H9 (cell line): ENCODE measurements around the gene H2BK1. TPM values are rescaled to one million over a fixed set of nuclear protein-coding genes. Genes with fewer than 3 reads are reported as not detected.
A peak's percentile ranks its signal among the peaks of the same experiment; 100 is the strongest.

Experiments used
- DNase-seq: peaks from one replicate; pipeline ENCODE4 v3.0.0-alpha.2; 2017
- H2AFZ ChIP-seq: one replicate; pipeline ENCODE4 v1.6.1; 2013; ENCODE audit warnings: mild to moderate bottlenecking, low read length, control low read depth, moderate library complexity
- H2AK5ac ChIP-seq: 2 replicates; pipeline ENCODE4 v1.6.1; 2013; ENCODE audit warnings: low read length, control low read depth, mixed read lengths; ENCODE audit not compliant: insufficient read length
- H2BK120ac ChIP-seq: one replicate; pipeline ENCODE4 v1.6.1; 2013; ENCODE audit warnings: low read depth, mild to moderate bottlenecking, low read length, control low read depth, inconsistent platforms; ENCODE audit not compliant: poor library complexity, severe bottlenecking
- H2BK12ac ChIP-seq: 2 replicates; pipeline ENCODE4 v1.6.1; 2013; ENCODE audit warnings: low read length, control low read depth, mixed read lengths, low read depth; ENCODE audit not compliant: insufficient read length
- H2BK15ac ChIP-seq: 2 replicates; pipeline ENCODE4 v1.6.1; 2013; ENCODE audit warnings: low read depth, low read length, control low read depth
- H2BK20ac ChIP-seq: one replicate; pipeline ENCODE4 v1.6.1; 2013; ENCODE audit warnings: low read depth, mild to moderate bottlenecking, low read length, control low read depth, inconsistent platforms; ENCODE audit not compliant: poor library complexity, severe bottlenecking
- H2BK5ac ChIP-seq: 2 replicates; pipeline ENCODE4 v1.6.1; 2013; ENCODE audit warnings: low read length, control low read depth, mixed read lengths; ENCODE audit not compliant: insufficient read length
- H3K14ac ChIP-seq: 2 replicates; pipeline ENCODE4 v1.6.1; 2013; ENCODE audit warnings: low read length, control low read depth; ENCODE audit not compliant: insufficient read depth
- H3K18ac ChIP-seq: 2 replicates; pipeline ENCODE4 v1.6.1; 2013; ENCODE audit warnings: low read depth, mild to moderate bottlenecking, mixed read lengths, low read length, control low read depth; ENCODE audit not compliant: insufficient read length
- H3K23ac ChIP-seq: 2 replicates; pipeline ENCODE4 v1.6.1; 2013; ENCODE audit warnings: low read length, control low read depth, mixed read lengths, low read depth; ENCODE audit not compliant: insufficient read length
- H3K23me2 ChIP-seq: 2 replicates; pipeline ENCODE4 v1.6.1; 2013; ENCODE audit warnings: low read depth, mild to moderate bottlenecking, mixed read lengths, low read length, control low read depth; ENCODE audit not compliant: insufficient read length, poor library complexity, severe bottlenecking
- H3K27ac ChIP-seq: 2 replicates; pipeline ENCODE4 v1.5.1; 2013; ENCODE audit warnings: low read length, control low read depth, mixed read lengths, low read depth; ENCODE audit not compliant: insufficient read length
- H3K27me3 ChIP-seq: 2 replicates; pipeline ENCODE4 v1.6.1; 2013; ENCODE audit warnings: low read length, control low read depth, inconsistent platforms; ENCODE audit not compliant: insufficient read depth
- H3K4ac ChIP-seq: 2 replicates; pipeline ENCODE4 v1.6.1; 2013; ENCODE audit warnings: low read depth, mild to moderate bottlenecking, control low read depth, inconsistent platforms, low read length, moderate library complexity
- H3K4me1 ChIP-seq: 2 replicates; pipeline ENCODE4 v1.6.1; 2013; ENCODE audit warnings: low read length, control low read depth, inconsistent platforms; ENCODE audit not compliant: insufficient read depth
- H3K4me2 ChIP-seq: 2 replicates; pipeline ENCODE4 v1.6.1; 2013; ENCODE audit warnings: low read length, control low read depth, mixed read lengths; ENCODE audit not compliant: insufficient read length, insufficient read depth
- H3K56ac ChIP-seq: 2 replicates; pipeline ENCODE4 v1.6.1; 2013; ENCODE audit warnings: low read depth, mild to moderate bottlenecking, mixed read lengths, low read length, control low read depth; ENCODE audit not compliant: insufficient read length
- H3K79me1 ChIP-seq: 2 replicates; pipeline ENCODE4 v1.6.1; 2013; ENCODE audit warnings: low read depth, mild to moderate bottlenecking, moderate library complexity, low read length, control low read depth, inconsistent platforms; ENCODE audit not compliant: insufficient read depth, poor library complexity, severe bottlenecking
- H3K79me2 ChIP-seq: 2 replicates; pipeline ENCODE4 v1.6.1; 2013; ENCODE audit warnings: low read length, control low read depth, inconsistent platforms; ENCODE audit not compliant: insufficient read depth
- H3K9ac ChIP-seq: 2 replicates; pipeline ENCODE4 v1.6.1; 2013; ENCODE audit warnings: low read length, control low read depth, mixed read lengths; ENCODE audit not compliant: insufficient read length; ENCODE audit errors: extremely low read depth
- H3K9me3 ChIP-seq: one replicate; pipeline ENCODE4 v1.6.1; 2013; ENCODE audit warnings: low read depth, low read length, inconsistent platforms; ENCODE audit not compliant: control insufficient read depth
- H3T11ph ChIP-seq: one replicate; pipeline ENCODE4 v1.6.1; 2013; ENCODE audit warnings: mild to moderate bottlenecking, low read length, control low read depth, inconsistent platforms
- H4K20me1 ChIP-seq: one replicate; pipeline ENCODE4 v1.6.1; 2013; ENCODE audit not compliant: control insufficient read depth, insufficient read length, insufficient read depth
- H4K5ac ChIP-seq: 2 replicates; pipeline ENCODE4 v1.6.1; 2013; ENCODE audit warnings: low read depth, mild to moderate bottlenecking, mixed read lengths, low read length, control low read depth; ENCODE audit not compliant: insufficient read length
- H4K8ac ChIP-seq: replicated peaks from 2 replicates; pipeline ENCODE4 v1.6.1; 2013; ENCODE audit warnings: low read length, control low read depth, mixed read lengths, low read depth; ENCODE audit not compliant: insufficient read length
- H4K91ac ChIP-seq: 2 replicates; pipeline ENCODE4 v1.6.1; 2013; ENCODE audit warnings: low read depth, mild to moderate bottlenecking, moderate library complexity, mixed read lengths, low read length, control low read depth; ENCODE audit not compliant: insufficient read length
- H3K27ac Mint-ChIP-seq, 3 experiments: 2 replicates in 2 of 3; 3 replicates in 1 of 3; pipeline ENCODE4 v1.8.0; 2020 to 2021; ENCODE audit warnings: mixed read lengths in 3 of 3, mild to moderate bottlenecking in 1 of 3, moderate library complexity in 1 of 3
- H3K27me3 Mint-ChIP-seq: 2 replicates; pipeline ENCODE4 v1.8.0; 2021; ENCODE audit warnings: low read depth, mild to moderate bottlenecking, moderate library complexity, mixed read lengths
- H3K36me3 Mint-ChIP-seq, 3 experiments: 2 replicates in 2 of 3; 3 replicates in 1 of 3; pipeline ENCODE4 v1.8.0; 2020 to 2021; ENCODE audit warnings: low read depth in 3 of 3, mixed read lengths in 3 of 3; ENCODE audit not compliant: insufficient read depth in 1 of 3
- H3K4me1 Mint-ChIP-seq, 2 experiments: 2 replicates each; pipeline ENCODE4 v1.8.0; 2020; ENCODE audit warnings: mixed read lengths in 2 of 2
- H3K4me3 Mint-ChIP-seq, 2 experiments: 2 replicates in 1 of 2; 3 replicates in 1 of 2; pipeline ENCODE4 v1.8.0; 2020 to 2021; ENCODE audit warnings: mild to moderate bottlenecking in 2 of 2, mixed read lengths in 2 of 2, moderate library complexity in 1 of 2
- H3K9me3 Mint-ChIP-seq, 2 experiments: 2 replicates in 1 of 2; 3 replicates in 1 of 2; pipeline ENCODE4 v1.8.0; 2020; ENCODE audit warnings: mild to moderate bottlenecking in 2 of 2, mixed read lengths in 2 of 2, moderate library complexity in 1 of 2
- CTCF ChIP-seq: fragments of 200-600 bp; sonication (generic); conservative IDR thresholded peaks from 3 replicates; pipeline ENCODE4 v1.8.0; 2021; ENCODE audit warnings: antibody characterized with exemption, mild to moderate bottlenecking
- WGBS: extraction: QIAGEN DNeasy Blood & Tissue Kit; methylation state at CpG from one replicate; pipeline ENCODE4 v1.1.7; 2013; ENCODE audit warnings: missing lambda C conversion rate, low lambda C conversion rate, mixed read lengths; ENCODE audit not compliant: insufficient read length; ENCODE audit errors: extremely low coverage; 5-methylcytosine and 5-hydroxymethylcytosine counted together
- total RNA-seq: library from RNA; stranded (reverse); gene quantifications from 2 replicates; pipeline ENCODE4 v1.2.1, GENCODE V29; 2021

H2BK1 gene
- total RNA-seq, 1 experiment from 2014 or later, result not detected

GRCh38 chr7:151251689-151252560 is 41.6 kb upstream of the H2BK1 start:
- H2BK20ac ChIP-seq, result no peak overlapping the region
- H2BK5ac ChIP-seq, result no peak overlapping the region
- DNase-seq, result peak; percentile 64
- peaks cover 19% of the 10 kb centered on the region; the same call in 1 of the 2 replicates for H3K27me3 ChIP-seq
- peaks cover 41 to 57% of the 10 kb centered on the region in 2 experiments for H3K4me1 Mint-ChIP-seq
- H4K5ac ChIP-seq, result no peak overlapping the region
- peak overlapping the region; percentile 71 for H3K4me2 ChIP-seq
- H3K23ac ChIP-seq, result no peak overlapping the region
- H3K9ac ChIP-seq, result peak overlapping the region; percentile 16
- peak overlapping the region in 2 of 3 experiments; percentile 28 to 37; a peak in 4 of 7 replicates for H3K27ac Mint-ChIP-seq
- no peaks in the 10 kb centered on the region; a peak in 1 of 5 replicates for H3K9me3 Mint-ChIP-seq
- H3K27ac ChIP-seq, result no peak overlapping the region
- H2BK120ac ChIP-seq, result no peak overlapping the region
- H3K4me3 Mint-ChIP-seq, result peak overlapping the region; percentile 72 to 85
- WGBS, result no CpG with 5 or more reads among the region's 79 CpGs
- H4K20me1 ChIP-seq, result no peaks in the 10 kb centered on the region
- H3K56ac ChIP-seq, result no peak overlapping the region
- H3K4ac ChIP-seq, result no peak overlapping the region
- H3K18ac ChIP-seq, result no peak overlapping the region
- H2AK5ac ChIP-seq, result no peak overlapping the region
- peak overlapping the region; percentile 55 for H3K14ac ChIP-seq
- H3K36me3 Mint-ChIP-seq, result no peaks in the 10 kb centered on the region; a peak in 1 of 7 replicates
- H3T11ph ChIP-seq, result no peak overlapping the region
- peaks cover 7% of the 10 kb centered on the region; the same call in 1 of the 2 replicates for H3K4me1 ChIP-seq
- TF ChIP-seq CTCF, result no peak
- no peaks in the 10 kb centered on the region for H3K79me2 ChIP-seq
- no peaks in the 10 kb centered on the region for H3K79me1 ChIP-seq
- no peaks in the 10 kb centered on the region for H3K9me3 ChIP-seq
- H3K23me2 ChIP-seq, result peaks cover 22% of the 10 kb centered on the region
- no peak overlapping the region for H2AFZ ChIP-seq
- no peak overlapping the region for H2BK12ac ChIP-seq
- H2BK15ac ChIP-seq, result no peak overlapping the region
- no peak overlapping the region for H4K91ac ChIP-seq
- H3K27me3 Mint-ChIP-seq, result peaks cover 86% of the 10 kb centered on the region
- no peak overlapping the region for H4K8ac ChIP-seq
